HepG2 (cell line): Measurements from ENCODE around the gene FHIT.

Experiments
- KAT7 ChIP-seq: IDR thresholded peaks from 2 replicates; pipeline ENCODE4 v1.6.1; 2018; ENCODE audit warnings: borderline replicate concordance, missing compliant biosample characterization
- POLR2AphosphoS5 ChIP-seq: IDR thresholded peaks from 2 replicates; pipeline ENCODE4 v1.6.1; 2012; ENCODE audit warnings: low read depth, low read length

DNA sequence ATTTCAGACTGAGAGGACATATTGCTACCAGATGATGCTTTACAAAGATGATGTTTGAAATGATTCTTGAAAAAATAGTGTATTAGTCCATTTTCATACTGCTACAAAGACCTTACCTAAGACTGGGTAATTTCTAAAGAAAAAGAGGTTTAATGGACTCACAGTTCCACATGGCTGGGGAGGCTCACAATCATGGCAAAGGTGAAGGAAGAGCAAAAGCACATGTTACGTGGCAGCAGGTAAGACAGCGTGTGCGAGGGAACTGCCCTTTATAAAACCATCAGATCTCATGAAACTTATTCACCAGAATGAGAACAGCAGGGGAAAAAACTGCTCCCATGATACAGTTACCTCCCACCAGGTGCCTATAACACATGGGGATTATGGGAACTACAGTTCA lies 1543.0 kb downstream of the FHIT start:
- TF ChIP-seq POLR2AphosphoS5 (no peak), KAT7 (no peak)
